IMR-90 (cell line): ENCODE data around the gene TUB. TPM values are rescaled to one million over a fixed set of nuclear protein-coding genes. Genes with fewer than 3 reads are reported as not detected.
A peak's percentile ranks its signal among the peaks of the same experiment; 100 is the strongest.

Experiments
- ATAC-seq: fragments of 200-7000 bp; cut with Tn5 transposase; 2 replicates; pipeline ENCODE4 v1.9.1; 2020; ENCODE audit warnings: low read depth, mild to moderate bottlenecking, moderate library complexity
- BruUV-seq: library from RNA; stranded (reverse); fragments of 400-500 nt; replicated peaks from 2 replicates; lab custom pipeline; 2021; lab: Mats Ljungman, UMichigan
- CTCF ChIA-PET: fragments of 300-600 bp; formaldehyde crosslinking; extraction: SDS; loops from one replicate; lab custom pipeline; 2021; ENCODE audit warnings: antibody characterized with exemption; lab: Yijun Ruan, JAX
- POLR2A ChIA-PET: fragments of 300-600 bp; sonication (Branson Sonifier 250); formaldehyde crosslinking; loops from one replicate; lab custom pipeline; 2022; ENCODE audit warnings: antibody characterized with exemption; ENCODE audit not compliant: unreplicated experiment; lab: Charles Lee
- DNase-seq: peaks from one replicate; pipeline ENCODE4 v3.0.0; 2013
- H2AFZ ChIP-seq: replicated peaks from 2 replicates; pipeline ENCODE3; 2013; ENCODE audit warnings: low read length, mild to moderate bottlenecking; ENCODE audit not compliant: poor library complexity
- H2AK5ac ChIP-seq: 2 replicates; pipeline ENCODE4 v1.6.1; 2013; ENCODE audit warnings: low read depth, low read length, inconsistent platforms
- H2AK9ac ChIP-seq: replicated peaks from 2 replicates; pipeline ENCODE3; 2013; ENCODE audit warnings: mild to moderate bottlenecking, low read depth, low read length, moderate library complexity; ENCODE audit not compliant: poor library complexity
- H2BK120ac ChIP-seq: 2 replicates; pipeline ENCODE4 v1.6.1; 2013; ENCODE audit warnings: low read depth, low read length, inconsistent platforms
- H2BK15ac ChIP-seq: 3 replicates; pipeline ENCODE4 v1.6.1; 2013; ENCODE audit warnings: low read depth, low read length, inconsistent platforms
- H2BK20ac ChIP-seq: 2 replicates; pipeline ENCODE4 v1.6.1; 2013; ENCODE audit warnings: low read depth, mild to moderate bottlenecking, inconsistent platforms, low read length, moderate library complexity
- H2BK5ac ChIP-seq: 2 replicates; pipeline ENCODE4 v1.6.1; 2013; ENCODE audit warnings: mild to moderate bottlenecking, low read depth, low read length, inconsistent platforms; ENCODE audit not compliant: poor library complexity, severe bottlenecking
- H3K14ac ChIP-seq: replicated peaks from 2 replicates; pipeline ENCODE4 v1.6.1; 2013; ENCODE audit warnings: low read depth, low read length, inconsistent platforms
- H3K18ac ChIP-seq: 2 replicates; pipeline ENCODE4 v1.6.1; 2013; ENCODE audit warnings: low read depth, low read length, control low read depth
- H3K23ac ChIP-seq: 2 replicates; pipeline ENCODE4 v1.6.1; 2013; ENCODE audit warnings: low read depth, low read length, inconsistent platforms
- H3K27ac ChIP-seq: 2 replicates; pipeline ENCODE4 v1.5.1; 2013; ENCODE audit warnings: mild to moderate bottlenecking, control low read depth, low read length; ENCODE audit not compliant: insufficient read depth
- H3K27me3 ChIP-seq: 2 replicates; pipeline ENCODE4 v1.6.1; 2013; ENCODE audit warnings: low read length; ENCODE audit not compliant: control insufficient read depth, insufficient read depth
- H3K36me3 ChIP-seq: 2 replicates; pipeline ENCODE4 v1.6.1; 2013; ENCODE audit warnings: low read length, mixed read lengths; ENCODE audit not compliant: control insufficient read depth, insufficient read depth
- H3K4ac ChIP-seq: 2 replicates; pipeline ENCODE4 v1.6.1; 2013; ENCODE audit warnings: low read depth, low read length, inconsistent platforms
- H3K4me1 ChIP-seq: 2 replicates; pipeline ENCODE4 v1.6.1; 2013; ENCODE audit warnings: low read length, mixed read lengths; ENCODE audit not compliant: control insufficient read depth, insufficient read depth
- H3K4me2 ChIP-seq: 2 replicates; pipeline ENCODE4 v1.6.1; 2013; ENCODE audit warnings: low read depth, mild to moderate bottlenecking, control low read depth, low read length, moderate library complexity
- H3K4me3 ChIP-seq: 2 replicates; pipeline ENCODE4 v1.5.1; 2013; ENCODE audit warnings: low read depth, mild to moderate bottlenecking, control low read depth, low read length, moderate library complexity; ENCODE audit not compliant: insufficient read depth
- H3K56ac ChIP-seq: 2 replicates; pipeline ENCODE4 v1.6.1; 2013; ENCODE audit warnings: low read length, inconsistent platforms; ENCODE audit not compliant: insufficient read depth; ENCODE audit errors: extremely low read depth
- H3K79me1 ChIP-seq, 2 experiments: 2 replicates each; pipeline ENCODE4 v1.6.1; 2013; ENCODE audit warnings: low read length in 2 of 2, inconsistent platforms in 1 of 2, low read depth in 1 of 2
- H3K9ac ChIP-seq: 2 replicates; pipeline ENCODE4 v1.6.1; 2013; ENCODE audit warnings: low read depth, low read length, control low read depth
- H3K9me1 ChIP-seq: 2 replicates; pipeline ENCODE4 v1.6.1; 2013; ENCODE audit warnings: low read length, inconsistent platforms; ENCODE audit not compliant: insufficient read depth
- H3K9me3 ChIP-seq: 2 replicates; pipeline ENCODE4 v1.6.1; 2013; ENCODE audit warnings: low read length; ENCODE audit not compliant: control insufficient read depth, insufficient read depth
- H4K20me1 ChIP-seq: 2 replicates; pipeline ENCODE4 v1.6.1; 2013; ENCODE audit warnings: low read length, inconsistent platforms; ENCODE audit not compliant: insufficient read depth
- H4K5ac ChIP-seq: 2 replicates; pipeline ENCODE4 v1.6.1; 2013; ENCODE audit warnings: mild to moderate bottlenecking, low read depth, low read length, control low read depth
- H4K8ac ChIP-seq, 2 experiments: 2 replicates each; pipeline ENCODE4 v1.6.1; 2013; ENCODE audit warnings: low read depth in 2 of 2, low read length in 2 of 2, control low read depth in 1 of 2, inconsistent platforms in 1 of 2
- H4K91ac ChIP-seq: 2 replicates; pipeline ENCODE4 v1.6.1; 2013; ENCODE audit warnings: low read depth, low read length, inconsistent platforms; ENCODE audit not compliant: insufficient read depth
- CEBPB ChIP-seq: IDR thresholded peaks from 2 replicates; pipeline ENCODE4 v1.6.1; 2012; ENCODE audit warnings: low read depth, low read length, improper control_type of control experiment
- CHD1 ChIP-seq: IDR thresholded peaks from 2 replicates; pipeline ENCODE4 v1.6.1; 2012; ENCODE audit warnings: low read depth, low read length, improper control_type of control experiment
- CTCF ChIP-seq: conservative IDR thresholded peaks from 2 replicates; pipeline ENCODE4 v1.5.1; 2012; ENCODE audit warnings: mild to moderate bottlenecking, low read depth, low read length, improper control_type of control experiment
- ELK1 ChIP-seq: fragments of 150-350 bp; IDR thresholded peaks from 2 replicates; pipeline ENCODE4 v1.6.1; 2016; ENCODE audit warnings: low read depth, mild to moderate bottlenecking, low read length, moderate library complexity, borderline replicate concordance
- MAFK ChIP-seq: IDR thresholded peaks from 2 replicates; pipeline ENCODE4 v1.6.1; 2012; ENCODE audit warnings: low read depth, low read length, improper control_type of control experiment
- MAZ ChIP-seq: IDR thresholded peaks from 2 replicates; pipeline ENCODE4 v1.6.1; 2012; ENCODE audit warnings: low read depth, mild to moderate bottlenecking, low read length, improper control_type of control experiment, moderate library complexity, borderline replicate concordance
- SMC3 ChIP-seq: fragments of 150-350 bp; IDR thresholded peaks from 2 replicates; pipeline ENCODE4 v1.6.1; 2016; ENCODE audit warnings: low read depth, mild to moderate bottlenecking, antibody characterized with exemption, low read length, moderate library complexity
- USF2 ChIP-seq: fragments of 150-350 bp; IDR thresholded peaks from 2 replicates; pipeline ENCODE4 v1.6.1; 2017; ENCODE audit warnings: mild to moderate bottlenecking, antibody characterized with exemption, low read length, low read depth
- WGBS, 2 experiments: methylation state at CpG; one replicate each; pipeline versions ENCODE4 v1.1.5 to v1.1.7; 2013; ENCODE audit warnings: missing lambda C conversion rate in 2 of 2; ENCODE audit not compliant: insufficient read length in 1 of 2; ENCODE audit errors: extremely low coverage in 2 of 2; 5-methylcytosine and 5-hydroxymethylcytosine counted together
- dilution Hi-C: fragments of 300-500 bp; cut with HindIII; formaldehyde crosslinking; loops from one replicate; pipeline ENCODE4 v1.14.3; 2018; ENCODE audit warnings: low sequenced_read_pairs; ENCODE audit not compliant: unreplicated experiment
- in situ Hi-C: fragments of 300-500 bp; cut with MboI; formaldehyde crosslinking; loops from 3 replicates; pipeline ENCODE4 v1.14.3; 2019; ENCODE audit warnings: low sequenced_read_pairs, inconsistent platforms, mixed read lengths
- intact Hi-C: fragments of 100-400 bp; cut with micrococcal nuclease; formaldehyde crosslinking; loops from 2 replicates; pipeline ENCODE4 v1.10.0; 2022
- polyA plus RNA-seq, 3 experiments: library from polyadenylated mRNA; depleted of rRNA; stranded (reverse); fragments of >200 nt; gene quantifications; 2 replicates each; pipeline ENCODE4 v1.2.3, GENCODE V29; 2012; ENCODE audit warnings: low replicate concordance in 1 of 3
- total RNA-seq: library from RNA; depleted of rRNA; stranded (reverse); fragments of >200 nt; gene quantifications from 2 replicates; pipeline ENCODE4 v1.2.3, GENCODE V29; 2012

Gene TUB
- total and polyA plus RNA-seq, 2 of the 4 experiments (the other 2 are of a cell fraction): 11.8 to 12.9 TPM

GRCh38 chr11:8093931-8094575 is 13.0 kb downstream of the TUB start:
- Histone ChIP-seq H4K91ac (no peak overlapping the region), H3K36me3 (peaks cover 16% of the 10 kb centered on the region), H2BK120ac (no peak overlapping the region), H3K23ac (no peak overlapping the region), H2BK5ac (no peak overlapping the region), H3K56ac (no peak overlapping the region), H3K79me1 (no peaks in the 10 kb centered on the region; a peak in 1 of 4 replicates), H3K18ac (no peak overlapping the region), H3K4ac (no peak overlapping the region), H3K27ac (no peak overlapping the region), H3K14ac (no peak overlapping the region), H2BK20ac (no peak overlapping the region), H3K9ac (no peak overlapping the region), H3K4me2 (no peak overlapping the region), H3K4me3 (no peak overlapping the region), H3K9me1 (no peaks in the 10 kb centered on the region), H3K9me3 (no peaks in the 10 kb centered on the region), H4K8ac (no peak overlapping the region), H3K27me3 (no peaks in the 10 kb centered on the region), H4K5ac (no peak overlapping the region), H2BK15ac (no peak overlapping the region), H2AK5ac (no peak overlapping the region), H3K4me1 (peaks cover 9% of the 10 kb centered on the region), H2AFZ (no peak overlapping the region), H2AK9ac (peak overlapping the region; percentile 46), H4K20me1 (peaks cover 4% of the 10 kb centered on the region; the same call in 1 of the 2 replicates)
- POLR2A ChIA-PET: no interaction called here
- dilution Hi-C loops: no loop called here
- in situ Hi-C loops: loop anchor here (10.0 to 25.0 kb wide), 3 partner anchors 59 to 407 kb away; no protein-coding TSS in a partner anchor
- 93% methylated on average over 3 of the region's 9 CpGs; no CpG with 5 or more reads in 1 of the 2 experiments for WGBS, 2 experiments
- intact Hi-C loops: loop anchor here (10.0 kb wide), 1 partner anchor 419 kb away; the partner anchor contains the start of gene CYB5R2
- BruUV-seq: no TSS peak
- CTCF ChIA-PET: interaction anchor here (5.3 kb wide), 1 partner anchor 87 kb away, joined by 30 read pairs; no protein-coding TSS in a partner anchor
- TF ChIP-seq MAFK (no peak), CEBPB (no peak), USF2 (no peak), ELK1 (no peak), MAZ (no peak), CTCF (no peak), SMC3 (no peak), CHD1 (no peak)
- DNase-seq (no peak), ATAC-seq (no peak)
